HG02642 (cell line): ENCODE results near the gene NDUFS8.

ENCODE experiments used
- ATAC-seq: cut with Tn5 transposase; IDR thresholded peaks from one replicate; pipeline ENCODE4 v1.9.1; 2021; ENCODE audit warnings: mild to moderate bottlenecking; ENCODE audit not compliant: unreplicated experiment, poor library complexity

NDUFS8 gene

DNA sequence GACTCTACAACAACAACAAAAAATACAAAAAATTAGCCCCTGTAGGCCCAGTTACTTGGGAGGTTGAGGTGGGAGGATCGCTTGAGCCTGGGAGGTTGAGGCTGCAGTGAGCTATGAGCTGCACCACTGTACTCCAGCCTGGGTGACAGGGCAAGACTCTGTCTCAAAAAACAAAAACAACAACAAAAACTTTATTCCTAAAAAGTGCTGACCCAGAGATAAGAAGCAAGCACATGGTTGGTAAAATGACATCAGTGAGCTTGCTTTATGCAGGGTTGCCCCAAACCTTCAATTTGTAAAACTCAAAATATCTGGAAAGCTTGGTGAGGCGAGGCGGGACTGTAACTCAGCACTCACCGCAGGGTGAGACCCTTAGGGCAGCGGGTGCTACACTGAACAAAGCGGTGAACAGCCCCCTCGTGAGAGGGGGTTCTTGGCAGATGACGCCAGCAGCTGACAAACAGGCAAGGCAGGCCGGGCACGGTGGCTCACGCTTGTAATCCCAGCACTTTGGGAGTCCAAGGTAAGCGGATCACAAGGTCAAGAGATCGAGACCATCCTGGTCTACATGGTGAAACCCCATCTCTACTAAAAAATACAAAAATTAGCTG, 4.9 kb downstream of the NDUFS8 start:
- ATAC-seq, result no peak

DNA sequence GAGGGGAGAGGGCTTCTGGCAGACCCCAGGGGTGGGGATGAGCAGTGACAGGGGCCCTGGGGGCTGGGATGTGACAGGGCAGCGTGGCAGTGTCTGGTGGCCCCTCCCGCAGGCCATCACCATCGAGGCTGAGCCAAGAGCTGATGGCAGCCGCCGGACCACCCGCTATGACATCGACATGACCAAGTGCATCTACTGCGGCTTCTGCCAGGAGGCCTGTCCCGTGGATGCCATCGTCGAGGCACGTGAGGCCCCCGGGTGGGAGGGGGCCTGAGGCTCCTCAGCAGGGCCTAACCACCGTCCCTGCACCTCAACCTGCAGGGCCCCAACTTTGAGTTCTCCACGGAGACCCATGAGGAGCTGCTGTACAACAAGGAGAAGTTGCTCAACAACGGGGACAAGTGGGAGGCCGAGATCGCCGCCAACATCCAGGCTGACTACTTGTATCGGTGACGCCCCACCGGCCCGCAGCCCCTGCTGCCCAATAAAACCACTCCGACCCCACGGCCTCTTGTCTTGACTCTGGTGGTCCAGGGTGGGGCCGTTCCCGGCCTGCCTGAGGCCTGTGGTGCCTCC, 5.7 kb downstream of the NDUFS8 start:
- ATAC-seq, result no peak

DNA sequence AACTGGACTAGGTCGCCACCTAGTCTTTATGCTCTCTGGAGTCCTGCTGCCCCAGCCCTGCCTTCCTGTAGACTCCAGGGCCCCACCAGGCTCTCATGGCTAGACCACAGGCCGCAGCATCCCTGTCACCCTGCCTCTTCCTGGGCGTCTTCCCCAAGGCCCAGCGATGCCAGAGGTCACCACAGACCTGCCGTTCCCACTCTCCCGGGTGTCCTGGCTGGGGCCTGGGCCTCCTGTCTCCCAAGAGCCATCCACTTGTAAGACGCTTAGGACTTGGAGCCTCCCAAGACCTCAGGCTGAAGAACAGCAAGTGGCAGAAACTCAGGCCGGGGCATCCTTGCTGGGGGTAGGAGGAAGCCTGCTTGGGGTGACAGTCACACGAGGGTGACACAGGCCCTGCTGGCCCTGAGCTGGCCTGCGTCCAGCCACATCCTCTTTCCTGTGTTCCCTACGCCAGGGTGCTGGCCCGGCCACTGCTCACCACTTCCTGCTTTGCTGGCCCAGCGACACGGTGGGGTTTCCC, 6.3 kb downstream of the NDUFS8 start:
- ATAC-seq, result no peak

DNA sequence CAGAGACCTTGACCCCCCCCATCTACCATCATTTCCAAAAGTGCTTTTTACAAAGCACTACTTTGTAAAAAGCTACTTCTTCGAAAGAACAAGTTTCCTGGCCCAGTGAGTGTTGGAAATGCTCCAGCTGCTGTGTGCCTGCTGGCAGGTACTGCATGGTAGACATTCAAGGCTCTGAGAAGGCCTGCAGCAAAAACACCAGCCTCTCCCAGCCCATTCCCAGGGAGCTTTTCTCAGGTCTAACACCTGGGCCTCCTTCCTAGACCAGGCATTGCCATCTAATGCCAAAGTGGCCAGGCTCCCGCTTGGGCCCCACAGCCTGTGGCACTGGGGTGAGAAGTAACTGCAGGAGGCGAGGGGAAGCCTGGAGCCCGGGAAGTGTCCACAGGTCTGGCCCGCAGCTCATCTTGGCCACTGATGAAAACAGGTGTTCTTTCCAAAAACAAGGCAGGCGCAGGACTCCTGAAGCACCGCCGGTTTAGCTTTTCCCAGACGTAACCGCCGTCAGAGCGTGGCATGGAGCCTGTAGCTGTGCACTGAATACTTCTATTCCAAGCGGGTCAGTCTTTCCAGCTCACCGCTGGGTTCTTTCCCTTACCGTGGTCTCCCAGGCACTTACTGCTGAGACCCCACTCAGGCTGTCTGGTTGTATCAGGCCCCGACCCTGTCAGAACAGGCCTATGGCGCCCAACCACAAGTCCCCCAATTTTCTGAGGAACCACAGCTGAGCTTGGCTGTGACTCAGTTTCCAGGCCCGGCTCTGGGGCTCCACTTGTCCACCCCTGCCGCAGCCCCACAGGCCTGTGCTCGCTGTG, 7.1 kb downstream of the NDUFS8 start:
- no peak for ATAC-seq

DNA sequence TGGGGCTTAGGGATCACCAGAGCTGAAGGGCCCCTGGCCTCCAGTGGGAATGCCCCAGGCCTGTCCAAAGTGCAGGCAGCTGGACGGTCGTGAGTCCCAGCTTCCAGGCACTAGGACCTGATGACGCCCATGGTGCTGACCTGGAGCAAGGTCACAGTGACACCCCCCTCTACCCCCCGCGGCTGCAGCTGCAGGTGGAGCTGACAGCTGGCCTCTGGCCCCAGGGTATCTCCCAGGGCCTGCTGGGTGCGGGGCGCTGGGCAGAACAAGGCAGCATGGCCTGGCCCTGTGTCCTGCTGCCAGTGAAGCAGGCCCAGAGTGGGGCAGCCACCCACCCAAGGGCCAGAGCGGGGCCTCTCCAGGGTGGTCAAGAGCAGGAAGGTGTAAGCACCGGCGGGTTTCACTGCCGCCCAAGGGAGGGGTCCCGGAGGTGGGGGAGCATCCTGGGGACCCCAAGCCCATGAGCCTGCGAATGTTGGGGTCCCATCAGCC, 7.8 kb downstream of the NDUFS8 start:
- no peak for ATAC-seq

DNA sequence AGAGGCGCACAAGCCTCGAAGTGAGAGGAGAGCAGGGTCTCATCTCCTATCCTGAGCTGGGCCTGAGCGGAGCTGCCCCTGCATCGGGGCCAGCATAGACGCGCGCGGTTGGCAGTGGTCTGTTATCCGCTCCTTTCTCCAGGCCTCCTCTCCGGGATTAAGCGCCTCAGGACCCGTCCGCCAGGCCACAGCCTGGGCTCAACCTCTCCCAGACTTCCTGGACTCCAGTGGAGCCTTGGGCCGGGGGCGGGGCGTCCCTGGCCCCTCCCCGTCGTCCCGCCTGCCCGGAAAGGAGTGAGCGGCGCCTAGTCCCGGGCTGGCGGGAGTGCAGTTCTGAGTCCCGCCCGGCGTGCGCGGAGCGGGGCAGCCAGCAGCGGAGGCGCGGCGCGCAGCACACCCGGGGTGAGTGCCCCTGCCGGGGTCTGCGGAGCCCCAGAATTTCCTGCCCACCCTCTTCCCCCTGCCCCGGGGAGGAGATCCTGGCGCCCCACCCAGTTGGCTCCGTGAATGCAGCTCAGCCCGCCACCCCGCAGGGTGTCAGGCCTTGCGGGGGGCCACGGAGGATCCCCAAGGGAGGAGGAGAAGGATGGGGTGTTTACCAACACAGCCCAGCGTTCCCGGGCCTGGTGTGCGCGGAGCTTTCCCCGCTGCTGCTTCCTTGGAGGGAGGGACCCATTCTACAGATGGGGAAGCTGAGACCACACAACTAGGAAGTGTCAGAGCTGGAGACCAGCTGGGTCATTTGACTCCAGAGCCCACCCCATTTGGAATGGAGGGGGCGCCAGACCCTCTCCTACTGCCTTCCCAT, 8.4 kb downstream of the NDUFS8 start, which contains the start of gene TCIRG1:
Gene TCIRG1 (plus strand): TSS at position 308 of the 808 bp plus-strand sequence. CDS start 2,247 bp downstream, outside the sequence.
- ATAC-seq, result peak; percentile 52

DNA sequence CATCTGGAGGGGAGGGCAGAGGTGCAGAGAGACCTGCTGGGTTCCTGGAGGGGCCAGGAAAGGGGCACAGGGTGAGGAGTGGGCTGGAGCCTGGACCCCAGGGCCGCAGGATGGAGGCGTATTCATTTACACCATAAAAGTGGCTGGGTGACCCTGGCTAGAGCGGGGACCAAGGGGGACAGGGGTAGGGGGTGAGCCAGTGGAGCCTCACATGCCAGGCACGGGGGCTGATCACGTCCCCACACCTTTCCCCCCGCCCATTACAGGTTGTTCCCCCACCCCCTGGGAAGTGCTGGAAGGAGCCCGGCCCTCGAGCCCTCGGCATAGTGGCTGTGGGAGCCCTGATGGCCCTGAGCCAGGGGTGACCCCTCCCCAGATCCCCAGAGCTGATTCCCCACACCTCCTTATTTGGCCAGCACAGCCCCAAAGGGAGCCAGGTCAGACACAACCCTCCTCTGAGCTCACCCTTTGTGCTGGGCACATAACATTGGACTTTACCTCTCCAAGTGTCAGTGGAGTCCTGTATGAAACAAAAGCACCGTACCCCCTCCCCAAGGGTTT, 9.1 kb downstream of the NDUFS8 start:
- ATAC-seq, result peak; percentile 2

DNA sequence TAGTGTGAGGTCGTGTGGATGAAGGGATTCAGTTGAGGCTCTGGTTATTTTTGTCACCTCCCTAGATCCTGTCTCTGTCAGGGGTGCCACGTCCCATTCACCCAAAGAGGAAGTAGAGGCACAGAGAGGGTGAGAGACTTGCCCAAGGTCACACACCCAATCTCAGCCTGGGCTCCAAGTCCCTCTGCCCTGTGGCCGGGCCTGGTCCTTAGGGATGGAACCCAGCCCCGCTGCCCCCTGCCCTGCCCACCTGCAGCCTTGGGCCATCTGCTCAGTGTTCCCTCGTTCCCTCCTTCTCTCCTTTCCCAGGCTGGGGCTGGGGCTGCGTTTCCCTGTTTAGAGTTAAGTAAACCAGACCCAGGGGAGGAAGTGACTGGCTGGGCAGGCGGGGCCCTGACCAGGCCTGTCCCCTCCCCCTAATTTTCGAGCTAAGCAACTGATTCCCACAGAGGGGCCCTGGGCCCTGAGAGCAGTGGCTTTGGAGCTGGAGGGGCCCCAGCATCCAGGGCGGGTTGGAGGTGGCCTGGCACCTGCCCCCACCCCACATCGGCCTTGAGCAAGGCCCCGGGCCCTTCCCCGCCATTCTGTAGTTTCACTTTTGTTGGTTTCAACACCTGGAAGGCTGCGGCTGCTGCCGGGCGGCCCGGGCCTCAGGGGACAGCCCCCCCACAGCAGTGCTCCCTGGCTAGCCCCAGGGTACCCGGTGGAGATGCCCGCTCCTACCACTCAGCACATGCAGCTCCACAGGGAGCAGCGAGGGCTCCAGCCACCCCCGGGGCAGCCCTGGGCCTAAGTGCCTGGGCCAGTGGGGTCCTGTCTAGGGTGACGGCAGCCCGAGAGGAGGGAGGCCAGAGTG, 9.8 kb downstream of the NDUFS8 start:
- peak; percentile 52 for ATAC-seq

DNA sequence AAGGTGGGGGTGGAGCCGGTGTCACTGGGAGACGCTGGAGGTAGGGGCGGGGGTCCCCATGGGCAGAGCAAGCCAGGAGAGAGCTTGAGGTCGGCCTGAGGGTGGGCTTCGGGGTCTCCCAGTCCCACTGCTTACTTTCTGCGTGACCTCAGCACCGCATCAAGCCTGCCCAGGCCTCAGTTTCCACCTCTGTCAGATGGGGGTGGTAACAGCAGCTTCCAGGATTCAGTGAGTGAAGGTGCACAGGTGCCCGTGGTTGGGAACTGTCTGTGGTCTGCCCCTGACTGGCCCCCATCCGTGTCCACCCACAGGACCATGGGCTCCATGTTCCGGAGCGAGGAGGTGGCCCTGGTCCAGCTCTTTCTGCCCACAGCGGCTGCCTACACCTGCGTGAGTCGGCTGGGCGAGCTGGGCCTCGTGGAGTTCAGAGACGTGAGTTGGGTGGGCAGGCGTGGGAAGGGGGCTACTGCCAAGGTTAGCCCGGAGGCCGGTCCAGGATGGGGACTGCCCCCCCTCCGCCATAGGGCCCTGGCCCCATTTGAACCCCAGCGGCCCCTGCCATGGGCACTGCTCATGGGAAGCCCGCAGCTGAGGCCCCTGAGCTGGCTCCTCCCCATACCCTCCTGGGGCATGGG, 10.6 kb downstream of the NDUFS8 start:
- ATAC-seq, result peak; percentile 1

DNA sequence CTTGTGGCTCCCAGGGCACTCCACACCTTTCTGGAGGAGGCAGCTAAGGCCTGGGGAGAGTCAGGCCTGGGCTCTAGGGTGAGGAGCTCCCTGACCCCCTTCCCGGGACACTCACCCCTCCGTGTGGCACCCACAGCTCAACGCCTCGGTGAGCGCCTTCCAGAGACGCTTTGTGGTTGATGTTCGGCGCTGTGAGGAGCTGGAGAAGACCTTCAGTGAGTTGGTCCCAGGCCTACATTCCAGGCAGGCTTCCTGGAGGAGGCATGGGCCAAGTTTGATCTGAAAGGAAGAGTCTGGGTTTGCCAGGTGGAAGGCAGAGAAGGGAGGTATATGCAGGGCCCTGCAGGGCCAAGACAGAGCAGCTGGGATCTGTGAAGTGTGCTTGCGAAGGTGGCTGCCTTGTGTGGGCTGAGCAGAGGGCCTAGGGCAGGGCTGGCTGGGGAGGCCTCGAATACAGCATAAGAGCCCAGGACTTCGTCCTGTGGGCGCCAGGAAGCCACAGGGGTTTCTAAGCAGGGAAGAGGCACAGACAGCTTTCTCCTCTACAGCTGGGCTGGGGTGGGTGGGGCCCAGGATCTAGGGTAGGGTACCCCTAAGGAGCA, 11.2 kb downstream of the NDUFS8 start:
- ATAC-seq, result no peak

DNA sequence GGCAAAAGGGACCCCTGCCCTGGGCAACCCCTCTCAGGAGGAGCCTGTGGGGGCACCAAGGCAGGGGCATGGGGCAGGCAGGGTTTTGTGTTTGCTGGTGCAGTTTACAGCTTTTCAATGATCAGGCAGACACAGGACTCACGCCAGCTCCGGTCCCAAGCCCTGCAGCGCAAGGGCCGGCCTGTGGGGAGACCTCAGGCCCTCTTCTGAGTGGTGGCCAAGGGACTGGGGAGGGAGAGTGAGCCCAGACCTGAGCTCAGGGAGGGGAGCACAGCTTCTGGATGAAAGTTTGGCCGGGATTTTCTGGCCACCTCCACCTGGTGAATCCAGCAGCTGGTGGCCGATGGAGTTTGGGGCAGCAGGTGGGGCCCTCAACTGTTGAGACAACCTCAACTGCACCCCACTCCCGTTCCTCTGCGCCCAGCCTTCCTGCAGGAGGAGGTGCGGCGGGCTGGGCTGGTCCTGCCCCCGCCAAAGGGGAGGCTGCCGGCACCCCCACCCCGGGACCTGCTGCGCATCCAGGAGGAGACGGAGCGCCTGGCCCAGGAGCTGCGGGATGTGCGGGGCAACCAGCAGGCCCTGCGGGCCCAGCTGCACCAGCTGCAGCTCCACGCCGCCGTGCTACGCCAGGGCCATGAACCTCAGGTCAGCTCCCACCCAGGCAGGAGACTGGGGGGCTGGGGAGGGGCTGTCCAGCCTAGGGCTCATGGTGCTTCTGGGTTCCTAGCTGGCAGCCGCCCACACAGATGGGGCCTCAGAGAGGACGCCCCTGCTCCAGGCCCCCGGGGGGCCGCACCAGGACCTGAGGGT, 11.9 kb downstream of the NDUFS8 start:
- no peak for ATAC-seq

DNA sequence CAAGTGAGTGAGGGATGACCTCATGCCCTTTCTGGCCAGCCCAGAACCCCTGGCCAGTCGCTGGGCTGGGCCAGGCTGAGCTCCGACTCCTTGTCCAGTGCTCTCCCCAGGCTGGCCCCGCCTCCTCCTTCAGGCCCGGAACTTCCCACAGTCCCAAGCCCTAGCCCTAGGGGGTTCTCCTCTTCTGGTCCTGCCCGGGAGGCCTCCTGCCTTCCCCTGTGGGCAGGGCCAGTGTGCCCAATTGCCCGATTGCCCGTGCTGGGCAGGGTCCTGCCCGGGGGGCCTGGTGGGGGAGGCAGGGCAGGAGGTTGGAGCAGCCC, 12.5 kb downstream of the NDUFS8 start:
- no peak for ATAC-seq

DNA sequence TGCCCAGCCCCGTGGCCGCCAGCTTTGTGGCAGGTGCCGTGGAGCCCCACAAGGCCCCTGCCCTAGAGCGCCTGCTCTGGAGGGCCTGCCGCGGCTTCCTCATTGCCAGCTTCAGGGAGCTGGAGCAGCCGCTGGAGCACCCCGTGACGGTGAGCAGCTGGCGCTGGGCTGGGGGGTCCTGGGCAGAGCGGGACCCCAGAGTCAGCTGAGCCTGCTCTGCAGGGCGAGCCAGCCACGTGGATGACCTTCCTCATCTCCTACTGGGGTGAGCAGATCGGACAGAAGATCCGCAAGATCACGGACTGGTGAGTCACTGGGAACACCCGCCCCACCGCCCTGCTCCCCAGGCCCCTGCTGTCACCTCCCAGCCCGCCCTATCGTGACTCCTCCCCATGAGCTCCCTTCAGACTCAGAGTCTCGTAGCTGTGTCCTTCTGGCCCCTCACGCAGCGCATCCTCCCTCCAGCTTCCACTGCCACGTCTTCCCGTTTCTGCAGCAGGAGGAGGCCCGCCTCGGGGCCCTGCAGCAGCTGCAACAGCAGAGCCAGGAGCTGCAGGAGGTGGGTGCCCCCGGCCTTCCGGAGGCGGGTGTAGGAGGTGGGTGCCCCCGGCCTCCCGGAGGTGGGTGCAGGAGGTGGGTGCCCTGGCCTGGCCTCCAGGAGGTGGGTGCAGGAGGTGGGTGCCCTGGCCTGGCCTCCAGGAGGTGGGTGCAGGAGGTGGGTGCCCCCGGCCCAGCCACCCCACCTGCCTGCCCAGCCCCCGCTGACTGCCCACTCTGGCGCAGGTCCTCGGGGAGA, 13.1 kb downstream of the NDUFS8 start:
- ATAC-seq, result no peak

DNA sequence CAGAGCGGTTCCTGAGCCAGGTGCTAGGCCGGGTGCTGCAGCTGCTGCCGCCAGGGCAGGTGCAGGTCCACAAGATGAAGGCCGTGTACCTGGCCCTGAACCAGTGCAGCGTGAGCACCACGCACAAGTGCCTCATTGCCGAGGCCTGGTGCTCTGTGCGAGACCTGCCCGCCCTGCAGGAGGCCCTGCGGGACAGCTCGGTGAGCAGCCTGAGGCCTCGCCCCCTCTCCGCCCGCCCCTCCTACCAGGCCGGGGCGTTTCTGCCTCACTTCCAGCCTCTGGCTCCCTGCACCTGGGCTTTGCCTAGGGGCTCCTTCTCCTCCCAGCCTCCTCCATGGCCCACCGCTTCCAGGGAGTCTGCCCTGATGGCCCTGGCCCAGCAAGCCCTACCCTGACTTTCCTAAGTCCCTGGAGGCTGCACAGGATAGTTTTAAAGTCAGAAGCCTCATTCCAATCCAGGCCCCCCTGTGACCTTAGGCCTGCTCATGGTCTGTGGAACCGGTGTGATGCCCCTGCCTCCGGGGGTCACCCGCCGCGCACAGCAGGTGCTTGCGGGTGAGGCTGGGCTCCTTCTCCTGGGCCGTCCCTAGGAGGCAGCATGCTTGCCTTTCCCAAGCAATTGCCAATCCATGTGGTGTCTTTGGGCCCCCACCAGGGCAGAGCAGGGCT, 13.8 kb downstream of the NDUFS8 start:
- no peak for ATAC-seq

DNA sequence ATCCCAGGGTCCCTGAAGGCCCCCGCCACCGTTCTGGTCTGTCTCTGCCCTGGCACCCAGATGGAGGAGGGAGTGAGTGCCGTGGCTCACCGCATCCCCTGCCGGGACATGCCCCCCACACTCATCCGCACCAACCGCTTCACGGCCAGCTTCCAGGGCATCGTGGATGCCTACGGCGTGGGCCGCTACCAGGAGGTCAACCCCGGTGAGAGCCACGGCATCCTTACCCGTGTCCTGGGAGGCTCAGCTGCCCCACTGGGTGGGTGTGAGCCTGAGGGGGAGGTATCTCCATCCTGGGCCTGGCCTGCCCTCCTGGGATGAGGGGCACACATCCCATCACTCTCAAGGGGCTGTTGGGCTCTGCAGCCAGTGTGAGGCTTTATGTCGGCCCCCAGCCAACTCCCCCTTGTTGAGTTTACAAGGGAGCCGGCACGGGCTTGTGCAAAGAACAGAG, 14.4 kb downstream of the NDUFS8 start:
- no peak for ATAC-seq
